Measurements from ENCODE around the gene ZNF79. TPM values are rescaled to one million over a fixed set of nuclear protein-coding genes. Genes with fewer than 3 reads are reported as not detected.

The ZNF79 gene
- total RNA-seq, 1 experiment from 2014 or later: 9.0 TPM

GRCh38 chr9:127386981-127387380 lies 37.2 kb upstream of the ZNF79 start (continued):
- TF ChIP-seq ZNF121 (CRISPR knock-in tag; IDR thresholded peaks at IDR 0.05): no peak
- no peak for TF ChIP-seq ZBTB43 (CRISPR knock-in tag; IDR thresholded peaks at IDR 0.05)
- TF ChIP-seq IRF1 (CRISPR knock-in tag; IDR thresholded peaks at IDR 0.05): no peak
- no peak for TF ChIP-seq ZNF219 (CRISPR knock-in tag; IDR thresholded peaks at IDR 0.05; ENCODE audit: borderline replicate concordance)
- no peak for TF ChIP-seq NR1H2 (CRISPR knock-in tag; IDR thresholded peaks at IDR 0.05)
- no peak for TF ChIP-seq ESRRA (CRISPR knock-in tag; IDR thresholded peaks at IDR 0.05; ENCODE audit: borderline replicate concordance)
- no peak for TF ChIP-seq MAX (CRISPR knock-in tag; IDR thresholded peaks at IDR 0.05)
- no peak for TF ChIP-seq STAT6 (CRISPR knock-in tag; conservative IDR thresholded peaks at IDR 0.05; ENCODE audit: low read depth)
- no peak for TF ChIP-seq ATF3 (CRISPR knock-in tag; conservative IDR thresholded peaks at IDR 0.05)
- TF ChIP-seq AFF4 (CRISPR knock-in tag; IDR thresholded peaks at IDR 0.05; ENCODE audit: borderline replicate concordance): no peak
- no peak for TF ChIP-seq CDX4 (CRISPR knock-in tag; IDR thresholded peaks at IDR 0.05; ENCODE audit: borderline replicate concordance)
- TF ChIP-seq ZNF423 (CRISPR knock-in tag; IDR thresholded peaks at IDR 0.05): no peak

- H3K4me1 Mint-ChIP-seq: peaks cover 8% of the 10 kb centered on the region
- no peak overlapping the region for H3K27ac Mint-ChIP-seq
- ChIA-PET POLR2A (interaction anchor here (0.7 kb wide), 2 partner anchors 35 to 62 kb away, joined by 3 to 5 read pairs; no protein-coding TSS in a partner anchor), CTCF (interaction anchor here (0.7 to 0.8 kb wide), 4 partner anchors 9 to 197 kb away, joined by 3 to 5 read pairs (median 3); partner anchors contain the start of gene SLC2A8)
- H3K36me3 Mint-ChIP-seq: no peaks in the 10 kb centered on the region
- H3K27me3 Mint-ChIP-seq (ENCODE audit: low read depth): no peaks in the 10 kb centered on the region
- TF ChIP-seq GABPB1 (CRISPR knock-in tag; IDR thresholded peaks at IDR 0.05): peak; percentile 89
- no peak for TF ChIP-seq USF2 (CRISPR knock-in tag; IDR thresholded peaks at IDR 0.05)
- no peak for TF ChIP-seq ATF6 (CRISPR knock-in tag; IDR thresholded peaks at IDR 0.05)
- DNase-seq (ENCODE audit: low spot score) (no peak), ATAC-seq (peak; percentile 29)
- H3K4me3 Mint-ChIP-seq: no peak overlapping the region
- H3K9me3 Mint-ChIP-seq: no peaks in the 10 kb centered on the region
Measured at GRCh38 chr9:127388037-127388855, 35.9 kb upstream of the ZNF79 start.
